MG63 (cell line): Measurements from ENCODE around the gene TGDS. TPM values are rescaled to one million over a fixed set of nuclear protein-coding genes. Genes with fewer than 3 reads are reported as not detected.

Experiments
- DNase-seq: peaks from one replicate; pipeline ENCODE4 v3.0.0-alpha.2; 2020
- H3K27me3 ChIP-seq: fragments of 250-450 bp; sonication (Bioruptor Pico); 2 replicates; pipeline ENCODE4 v1.5.1; 2020; ENCODE audit warnings: mild to moderate bottlenecking, moderate library complexity
- H3K36me3 ChIP-seq: fragments of 250-450 bp; sonication (Bioruptor Pico); 2 replicates; pipeline ENCODE4 v1.5.1; 2020; ENCODE audit warnings: mild to moderate bottlenecking, moderate library complexity
- H3K4me3 ChIP-seq: fragments of 250-450 bp; sonication (Bioruptor Pico); 2 replicates; pipeline ENCODE4 v1.5.1; 2020; ENCODE audit warnings: mild to moderate bottlenecking, moderate library complexity
- H3K9me3 ChIP-seq: fragments of 250-450 bp; sonication (Bioruptor Pico); 2 replicates; pipeline ENCODE4 v1.5.1; 2020; ENCODE audit warnings: mild to moderate bottlenecking, moderate library complexity
- total RNA-seq: library from RNA; depleted of rRNA; stranded (reverse); fragments of >200 nt; shearing (Covaris generic); gene quantifications from 2 replicates; pipeline ENCODE4 v1.2.3, GENCODE V29; 2014; ENCODE audit warnings: low replicate concordance

TGDS gene
- total RNA-seq, 1 experiment from 2014 or later = 15.3 TPM

DNA sequence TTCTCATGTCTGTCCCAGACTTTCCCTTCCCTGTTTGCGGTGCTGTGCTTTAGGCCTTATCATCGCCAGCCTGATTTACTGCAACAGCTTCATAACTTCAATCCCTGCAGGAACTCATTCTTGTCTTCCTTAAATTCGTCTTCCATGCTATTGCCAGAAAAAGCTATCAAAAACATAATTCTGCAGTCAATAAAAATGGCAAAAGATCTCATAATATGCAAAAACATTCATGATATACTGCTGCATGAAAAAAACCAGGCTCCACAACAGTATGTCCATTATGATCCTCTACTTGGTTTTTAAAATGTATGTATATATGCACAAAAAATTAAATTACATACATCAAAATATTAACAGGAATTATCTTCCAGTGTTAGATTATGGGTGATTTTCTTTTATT, 28.4 kb downstream of the TGDS start:
- no peak overlapping the region for H3K4me3 ChIP-seq
- H3K27me3 ChIP-seq = no peaks in the 10 kb centered on the region
- H3K9me3 ChIP-seq = no peaks in the 10 kb centered on the region
- DNase-seq = no peak
- peaks cover 15% of the 10 kb centered on the region for H3K36me3 ChIP-seq

DNA sequence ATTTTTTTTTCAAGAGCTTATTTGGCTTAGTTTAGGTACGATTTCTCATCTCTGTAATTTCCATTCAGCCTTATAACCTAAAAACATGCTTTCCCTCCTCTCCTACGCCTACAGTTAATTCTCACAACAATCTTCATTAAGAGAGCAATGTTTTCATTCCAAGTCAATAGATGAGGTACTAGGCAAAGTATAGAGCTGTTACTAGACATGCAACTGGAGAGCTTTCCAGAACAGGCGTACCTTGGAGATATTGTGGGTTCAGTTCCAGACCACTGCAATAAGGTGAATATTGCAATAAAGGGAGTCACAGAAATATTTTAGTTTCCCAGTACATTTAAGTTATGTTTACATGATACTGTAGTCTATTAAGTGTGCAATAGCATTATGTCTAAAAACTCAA, 34.8 kb downstream of the TGDS start:
- Histone ChIP-seq H3K9me3 (no peaks in the 10 kb centered on the region), H3K4me3 (no peak overlapping the region), H3K36me3 (no peaks in the 10 kb centered on the region), H3K27me3 (no peaks in the 10 kb centered on the region)
- DNase-seq = no peak

DNA sequence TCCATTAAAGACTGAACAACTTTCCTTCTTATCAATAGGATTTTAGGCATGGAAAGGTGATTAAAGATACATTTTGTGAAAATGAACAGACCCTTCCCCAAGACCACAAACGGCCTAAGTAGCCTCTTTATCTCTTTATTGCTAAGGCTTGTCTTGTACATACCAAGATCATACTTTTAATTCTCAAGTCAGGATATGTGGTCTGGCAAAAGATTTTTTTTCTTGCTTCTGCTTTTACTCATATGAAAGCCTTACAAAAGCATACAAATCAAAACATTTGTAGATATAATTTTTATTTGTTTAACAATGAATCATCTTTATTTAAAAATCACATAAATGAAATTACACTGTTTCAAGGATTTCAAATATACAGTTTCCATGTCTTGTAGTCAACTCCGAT, 35.8 kb downstream of the TGDS start:
- H3K4me3 ChIP-seq = no peak overlapping the region
- H3K36me3 ChIP-seq = no peaks in the 10 kb centered on the region
- no peak for DNase-seq
- H3K27me3 ChIP-seq = no peaks in the 10 kb centered on the region
- H3K9me3 ChIP-seq = no peaks in the 10 kb centered on the region

DNA sequence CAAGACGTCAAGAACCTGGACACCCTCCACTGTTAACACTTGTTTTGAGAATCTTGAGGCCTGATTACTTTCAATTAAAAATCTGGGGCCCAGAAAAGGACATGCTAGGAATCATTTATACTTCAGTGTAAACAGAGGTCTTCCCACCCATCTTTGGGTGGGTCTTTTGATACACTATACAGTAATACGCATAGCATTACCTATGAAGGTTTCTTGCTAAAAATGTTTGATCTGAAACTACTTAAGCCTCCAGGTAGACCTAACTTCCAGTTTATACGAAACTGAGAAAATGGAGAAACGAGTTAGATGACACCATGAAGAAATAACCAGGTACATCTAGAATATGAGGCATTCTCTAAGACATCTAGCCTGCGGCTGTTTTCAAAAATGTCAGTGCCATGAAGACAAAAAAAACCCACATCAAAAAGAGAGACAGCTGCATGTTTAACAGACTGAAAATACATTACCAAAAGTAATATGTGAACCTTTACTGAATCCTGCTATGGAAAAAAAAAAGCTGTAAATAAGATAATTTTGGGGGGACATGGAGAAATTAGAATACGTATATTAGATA, 36.6 kb downstream of the TGDS start:
- no peak for DNase-seq
- Histone ChIP-seq H3K4me3 (no peak overlapping the region), H3K27me3 (no peaks in the 10 kb centered on the region), H3K36me3 (no peaks in the 10 kb centered on the region), H3K9me3 (no peaks in the 10 kb centered on the region)

DNA sequence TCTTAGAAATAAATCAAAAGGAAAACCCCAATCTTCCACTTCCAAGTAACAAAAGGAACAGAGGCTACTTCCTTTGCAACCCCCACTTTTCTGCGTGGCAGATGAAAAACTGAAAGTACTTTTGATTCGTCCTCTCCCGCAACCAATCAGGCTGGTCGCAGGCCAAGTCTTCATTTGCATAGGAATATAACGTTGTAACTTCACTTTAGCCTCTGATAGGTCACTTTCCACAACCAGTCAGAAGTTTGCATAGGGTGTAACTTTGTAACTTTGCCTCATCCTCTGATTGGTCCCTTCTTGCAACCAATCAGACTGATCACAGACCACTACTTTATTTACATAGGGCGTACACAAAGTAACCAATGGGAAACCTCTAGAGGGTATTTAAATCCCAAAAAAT, 37.2 kb downstream of the TGDS start:
- no peak for DNase-seq
- Histone ChIP-seq H3K9me3 (no peaks in the 10 kb centered on the region), H3K27me3 (no peaks in the 10 kb centered on the region), H3K4me3 (no peak overlapping the region), H3K36me3 (no peaks in the 10 kb centered on the region)

DNA sequence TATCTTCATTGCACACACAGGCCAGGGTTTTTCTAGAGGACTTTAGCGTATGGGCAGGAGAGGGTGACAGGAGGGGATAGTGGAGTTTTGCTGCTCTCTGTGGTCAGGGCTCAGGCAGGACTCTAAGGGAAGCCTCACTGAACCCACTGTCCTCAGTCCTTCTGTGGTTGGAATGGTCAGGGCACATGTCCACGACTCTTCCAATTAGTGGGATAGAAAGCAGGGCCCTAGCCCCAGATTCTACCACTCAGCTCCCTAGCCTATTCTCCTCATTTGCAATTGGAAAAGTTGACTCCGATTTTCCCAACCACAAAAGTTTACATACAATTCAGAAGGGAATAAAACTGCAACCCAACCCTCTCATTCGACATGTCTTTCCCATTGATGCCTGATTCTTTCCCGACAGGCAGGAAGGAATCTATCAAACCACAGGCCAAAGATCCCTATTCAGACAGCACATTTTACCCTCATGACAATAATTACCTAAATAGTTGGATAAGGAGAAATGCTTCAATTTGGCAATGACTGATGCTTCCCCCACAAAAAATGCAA, 38.2 kb downstream of the TGDS start:
- no peaks in the 10 kb centered on the region for H3K36me3 ChIP-seq
- DNase-seq = no peak

DNA sequence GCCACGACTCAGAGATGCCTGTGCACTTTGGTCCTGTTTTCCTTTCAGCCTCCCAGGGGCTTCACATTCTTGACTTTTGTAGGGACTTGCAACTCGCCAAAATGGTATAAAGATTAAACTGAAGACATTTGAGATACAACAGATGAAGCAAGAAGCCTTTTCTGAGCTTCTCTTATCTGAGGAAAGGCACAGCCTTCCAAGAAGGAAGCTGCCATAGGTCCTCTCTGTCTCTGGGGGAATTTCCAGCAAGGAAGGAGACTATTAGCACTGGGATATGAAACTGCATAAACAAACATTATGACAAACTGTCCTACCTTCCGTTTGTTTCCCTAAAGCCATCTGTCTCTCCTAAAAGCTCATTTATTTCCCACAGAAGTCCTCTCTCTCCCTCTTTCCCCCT, 39.3 kb downstream of the TGDS start:
- Histone ChIP-seq H3K9me3 (no peaks in the 10 kb centered on the region), H3K27me3 (no peaks in the 10 kb centered on the region), H3K36me3 (no peaks in the 10 kb centered on the region), H3K4me3 (no peak overlapping the region)
- no peak for DNase-seq

More for the DNA sequence above, 38.2 kb downstream of the TGDS start:
- Histone ChIP-seq H3K9me3 (no peaks in the 10 kb centered on the region), H3K27me3 (no peaks in the 10 kb centered on the region), H3K4me3 (no peak overlapping the region)

DNA sequence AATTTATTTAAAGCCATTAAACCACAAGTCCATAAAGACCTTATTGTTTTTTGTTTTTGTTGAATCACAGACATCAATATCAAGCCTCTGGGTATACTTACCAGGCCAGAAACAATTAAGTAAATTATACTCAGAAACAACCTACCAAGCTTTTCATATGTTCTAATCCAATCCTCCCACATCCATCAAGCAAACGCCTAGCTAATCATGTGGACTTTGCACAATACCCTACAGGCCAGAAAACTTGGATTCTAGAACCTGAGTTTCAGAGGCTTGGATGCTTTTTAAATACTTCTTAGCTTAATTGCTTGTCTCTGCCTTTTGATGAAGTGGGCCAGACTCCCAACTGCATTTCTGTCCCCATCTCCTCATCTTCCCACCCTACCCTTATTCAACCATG, 39.9 kb downstream of the TGDS start:
- Histone ChIP-seq H3K4me3 (no peak overlapping the region), H3K27me3 (no peaks in the 10 kb centered on the region), H3K36me3 (no peaks in the 10 kb centered on the region), H3K9me3 (no peaks in the 10 kb centered on the region)
- DNase-seq = no peak

DNA sequence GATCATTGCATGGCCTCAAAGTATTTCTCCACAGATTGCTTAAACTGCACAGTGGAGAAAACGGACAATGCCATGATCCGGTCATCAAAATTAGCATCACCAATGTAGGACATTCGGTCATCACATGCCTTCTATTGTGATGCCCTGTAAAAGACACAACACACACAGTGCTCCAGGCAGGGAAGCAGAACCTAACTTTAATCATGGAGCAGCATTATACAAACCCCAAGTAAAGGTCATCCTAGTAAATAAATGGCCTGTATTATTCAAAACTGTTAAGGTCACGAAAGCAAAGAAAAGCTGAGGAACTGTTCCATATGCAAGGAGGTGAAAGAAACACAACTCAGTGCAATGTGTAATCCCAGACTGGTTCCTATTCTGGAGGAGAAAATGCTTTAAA, 42.2 kb downstream of the TGDS start:
- no peaks in the 10 kb centered on the region for H3K9me3 ChIP-seq
- no peak for DNase-seq
- no peaks in the 10 kb centered on the region for H3K27me3 ChIP-seq
- no peak overlapping the region for H3K4me3 ChIP-seq
- H3K36me3 ChIP-seq = no peaks in the 10 kb centered on the region

DNA sequence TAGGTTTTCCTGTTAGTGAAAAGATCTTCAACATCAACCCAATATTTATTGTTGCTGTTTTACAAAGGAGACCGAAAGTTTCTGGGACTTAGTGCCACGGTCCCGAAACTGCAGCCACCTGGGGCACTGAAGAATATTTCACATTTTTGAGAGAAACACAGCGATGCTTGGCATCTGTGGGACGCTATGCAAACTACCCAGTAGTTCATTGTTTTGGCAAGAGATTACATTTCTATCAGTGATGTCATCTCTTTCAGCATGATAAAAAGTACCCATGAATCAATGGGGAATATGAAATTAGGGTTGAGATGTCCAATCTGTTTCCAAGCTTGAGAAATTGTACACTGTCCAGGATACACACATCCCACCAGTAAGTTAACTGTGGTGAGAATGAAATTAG, 43.9 kb downstream of the TGDS start:
- no peak for DNase-seq
- H3K4me3 ChIP-seq = no peak overlapping the region
- H3K36me3 ChIP-seq = no peaks in the 10 kb centered on the region
- no peaks in the 10 kb centered on the region for H3K27me3 ChIP-seq
- no peaks in the 10 kb centered on the region for H3K9me3 ChIP-seq

DNA sequence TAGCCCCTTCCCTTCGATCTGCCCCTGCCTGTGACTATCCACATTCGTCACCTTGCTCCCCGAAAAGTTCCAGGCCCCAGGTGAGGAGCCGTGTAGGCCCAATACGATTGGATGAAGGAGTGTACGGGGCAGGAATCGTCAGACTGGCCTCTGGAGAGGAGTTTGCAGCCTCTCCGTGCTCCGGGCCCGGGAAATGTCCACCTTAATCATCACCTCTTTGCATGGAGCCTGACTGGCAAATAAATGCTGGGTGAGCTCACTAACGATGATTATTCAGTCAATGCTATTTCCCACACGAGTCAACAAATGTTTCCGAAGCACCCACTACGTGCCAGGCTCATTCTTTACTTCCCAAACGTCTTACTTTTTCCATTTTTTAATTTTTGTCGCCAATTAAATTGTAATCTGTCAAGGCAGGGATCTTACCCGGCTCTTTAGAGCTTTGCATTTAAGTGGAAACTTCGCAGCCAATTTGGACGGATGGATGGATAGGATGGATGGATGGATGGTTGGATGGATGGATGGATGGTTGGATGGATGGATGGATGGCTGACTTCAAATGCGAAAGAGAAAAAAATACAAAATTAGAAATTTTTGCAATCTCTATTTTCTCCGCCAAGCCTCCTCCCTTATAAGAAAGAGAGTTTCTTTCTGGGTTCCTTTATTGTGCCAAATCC, 45.8 kb downstream of the TGDS start:
- Histone ChIP-seq H3K36me3 (no peaks in the 10 kb centered on the region), H3K27me3 (no peaks in the 10 kb centered on the region), H3K4me3 (no peak overlapping the region), H3K9me3 (no peaks in the 10 kb centered on the region)
- DNase-seq = no peak

DNA sequence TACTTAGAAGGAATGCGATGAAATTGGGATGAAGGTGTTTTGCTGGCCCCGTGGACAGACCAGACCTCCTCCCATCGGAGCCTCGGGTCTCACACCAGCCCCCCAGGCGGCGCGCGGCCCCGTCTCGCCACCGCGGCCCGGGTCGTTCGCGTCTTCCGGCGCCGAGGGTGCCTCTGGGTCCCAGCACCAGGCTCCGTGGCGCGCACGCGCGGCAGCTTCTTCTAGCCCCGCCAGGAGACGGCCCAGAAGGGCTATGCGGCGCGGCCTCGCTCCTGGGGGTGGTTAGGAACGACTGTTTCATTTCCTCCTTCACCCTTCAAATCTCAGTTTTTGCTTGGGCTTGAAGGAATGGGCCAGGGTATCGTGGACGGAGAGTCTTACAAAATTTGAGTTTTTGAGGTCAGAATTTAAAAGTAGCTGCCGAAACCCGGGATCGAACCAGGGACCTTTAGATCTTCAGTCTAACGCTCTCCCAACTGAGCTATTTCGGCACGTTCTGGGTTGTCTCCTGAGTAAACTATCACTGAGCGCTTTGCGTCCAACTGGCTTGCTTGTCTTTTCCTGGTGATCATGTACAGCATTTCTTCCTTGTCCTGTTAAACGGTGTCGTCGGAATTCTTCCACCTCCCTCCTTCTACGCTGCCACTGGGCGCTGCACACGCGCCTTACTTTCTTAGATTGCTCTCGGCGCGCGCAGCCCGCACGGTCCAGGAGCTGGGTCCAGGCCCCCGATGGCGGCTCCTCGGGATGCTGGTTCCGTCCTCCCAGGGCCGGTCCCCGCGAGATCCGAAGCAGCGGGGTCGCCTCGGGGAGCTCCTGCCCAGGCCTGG, 46.5 kb downstream of the TGDS start:
- Histone ChIP-seq H3K36me3 (no peaks in the 10 kb centered on the region), H3K4me3 (peak overlapping the region; percentile 59), H3K27me3 (no peaks in the 10 kb centered on the region), H3K9me3 (no peaks in the 10 kb centered on the region)
- DNase-seq = peak; percentile 95

DNA sequence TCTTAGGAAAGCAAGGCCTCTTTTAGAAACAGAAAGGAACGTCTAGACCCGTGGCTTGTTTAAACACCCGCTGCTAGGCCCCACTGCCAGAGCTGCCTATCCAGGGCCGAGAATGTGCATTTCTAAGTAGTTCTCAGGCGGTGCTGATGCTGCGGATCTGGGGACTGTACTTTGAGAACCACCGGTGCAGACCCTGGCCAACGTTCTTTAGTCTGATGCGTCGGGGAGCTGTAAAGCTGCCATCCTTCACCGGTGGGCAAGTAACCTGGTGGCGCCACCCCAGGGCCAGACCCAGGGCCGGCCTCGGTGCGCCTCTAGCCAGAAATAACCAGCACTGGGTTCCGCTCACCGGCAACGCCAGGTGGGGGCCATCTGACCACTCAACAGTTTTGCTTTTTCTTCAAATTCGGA, 47.1 kb downstream of the TGDS start:
- DNase-seq = no peak
- H3K36me3 ChIP-seq = no peaks in the 10 kb centered on the region
- H3K27me3 ChIP-seq = no peaks in the 10 kb centered on the region
- peak overlapping the region; percentile 59 for H3K4me3 ChIP-seq
- no peaks in the 10 kb centered on the region for H3K9me3 ChIP-seq

DNA sequence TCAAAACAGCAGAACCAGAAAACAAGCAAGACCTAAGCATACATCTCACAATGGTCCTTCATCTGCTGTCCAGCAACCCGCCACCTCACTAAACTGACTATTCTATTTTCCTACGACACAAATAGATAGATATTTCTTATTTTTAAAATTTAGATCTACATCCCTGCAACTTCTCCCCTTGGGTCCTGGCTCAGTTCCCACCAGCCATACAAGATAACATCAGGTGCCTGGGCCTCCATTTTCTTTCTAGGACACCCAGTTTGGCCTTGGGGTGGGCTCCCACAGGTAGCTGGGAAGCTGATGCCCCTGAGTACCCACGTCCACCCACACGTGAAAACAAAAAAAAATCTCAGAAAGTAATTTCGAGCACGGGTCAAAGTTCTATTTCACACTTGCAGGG, 47.6 kb downstream of the TGDS start:
- peak overlapping the region; percentile 59 for H3K4me3 ChIP-seq
- H3K36me3 ChIP-seq = no peaks in the 10 kb centered on the region
- H3K9me3 ChIP-seq = no peaks in the 10 kb centered on the region
- H3K27me3 ChIP-seq = no peaks in the 10 kb centered on the region
- DNase-seq = no peak

DNA sequence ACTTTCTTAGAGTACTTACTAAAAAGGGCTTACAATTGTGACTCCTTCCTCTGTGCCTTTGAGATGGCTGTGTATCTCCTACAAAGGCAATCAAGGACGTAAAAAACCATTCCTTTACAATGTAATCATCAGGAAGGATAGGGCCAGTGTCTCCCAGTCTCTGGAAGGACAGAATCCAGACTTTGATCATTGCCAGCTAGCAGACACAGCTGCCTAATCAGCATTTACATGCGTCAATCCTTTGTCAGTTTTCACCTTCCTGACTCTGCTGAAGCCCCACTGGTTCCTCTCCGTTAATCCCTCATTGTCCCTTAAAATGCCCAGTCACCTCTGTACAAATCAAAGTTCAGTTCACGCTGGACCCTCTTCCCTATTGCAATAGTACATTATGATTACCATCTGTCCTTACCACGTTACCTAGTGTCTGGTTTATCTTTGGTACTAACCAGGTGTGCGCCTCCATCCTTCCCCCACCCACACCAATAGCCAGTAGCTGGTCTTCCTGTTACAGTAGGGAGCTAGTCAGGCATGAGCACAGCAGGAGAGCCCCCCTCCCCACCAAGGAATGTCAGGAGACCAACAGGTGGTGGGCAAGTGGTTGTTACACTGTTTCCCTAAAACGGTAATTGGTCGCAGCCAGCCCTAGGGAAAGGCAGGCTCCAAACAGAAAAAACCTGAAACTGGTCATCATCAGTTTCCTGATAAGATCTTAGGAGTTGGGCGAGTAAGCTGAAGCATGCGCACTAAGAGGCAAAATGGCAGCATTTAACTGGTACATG, 49.7 kb downstream of the TGDS start:
- no peak for DNase-seq
- no peaks in the 10 kb centered on the region for H3K36me3 ChIP-seq
- H3K27me3 ChIP-seq = no peaks in the 10 kb centered on the region
- no peak overlapping the region for H3K4me3 ChIP-seq
- no peaks in the 10 kb centered on the region for H3K9me3 ChIP-seq

DNA sequence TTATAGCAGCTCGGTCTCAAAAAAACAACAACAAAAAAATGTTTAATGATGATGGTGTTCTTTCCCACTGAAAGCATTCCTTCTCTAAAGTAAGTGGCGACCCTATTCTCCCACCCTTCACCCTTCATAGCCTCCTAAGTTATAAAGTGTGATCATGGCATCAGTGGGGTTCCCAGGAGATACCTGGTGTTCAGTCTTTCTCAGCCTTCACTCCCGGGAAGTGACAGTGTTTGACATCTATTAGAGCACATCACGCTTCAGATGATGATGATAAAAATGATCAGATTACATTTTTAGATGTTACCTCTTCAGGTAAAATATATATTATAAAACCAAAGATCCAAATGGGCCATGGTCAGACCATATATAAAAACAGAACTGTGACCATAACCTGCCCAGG, 51.0 kb downstream of the TGDS start:
- H3K4me3 ChIP-seq = no peak overlapping the region
- H3K27me3 ChIP-seq = peaks cover 7% of the 10 kb centered on the region
- DNase-seq = no peak
- H3K36me3 ChIP-seq = no peaks in the 10 kb centered on the region
- no peaks in the 10 kb centered on the region for H3K9me3 ChIP-seq

DNA sequence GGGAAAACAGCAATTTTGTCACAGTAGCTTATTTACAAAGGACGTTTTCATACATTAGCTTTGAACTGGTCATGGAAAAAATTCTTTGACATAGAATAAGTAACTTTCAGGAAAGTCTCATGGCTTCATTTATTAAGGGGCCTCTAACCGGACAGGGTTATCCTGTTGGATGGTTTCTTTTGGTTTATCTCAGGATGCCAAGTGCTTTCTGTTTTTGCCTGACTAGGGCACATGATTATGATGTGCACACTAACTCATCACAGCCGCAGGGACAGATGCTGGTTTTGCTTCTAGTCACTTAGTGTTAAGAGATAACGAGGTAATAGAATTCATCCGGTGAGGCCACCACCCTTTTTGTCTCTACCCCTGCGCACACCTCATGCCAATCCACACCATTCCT, 53.0 kb downstream of the TGDS start:
- Histone ChIP-seq H3K9me3 (no peaks in the 10 kb centered on the region), H3K36me3 (no peaks in the 10 kb centered on the region), H3K4me3 (no peak overlapping the region), H3K27me3 (peaks cover 7% of the 10 kb centered on the region)
- no peak for DNase-seq
